Prostate gland (tissue), 2 donors: ENCODE results near the gene DGKB.

Source experiments
- POLR2AphosphoS5 ChIP-seq: sonication (generic); formaldehyde crosslinking; IDR thresholded peaks from one replicate; pipeline ENCODE4 v1.6.1; 2017; ENCODE audit warnings: antibody characterized with exemption
- TF ChIP-seq, protein P1 (sequence below), 4 experiments: fragments of 200-600 bp in 2 of 4; fragments of 450-650 bp in 2 of 4; sonication (generic) in 2 of 4; IDR thresholded peaks; 1 replicate in 3 of 4; 2 replicates in 1 of 4; pipeline ENCODE4 v1.5.1; 2016 to 2019; ENCODE audit warnings: antibody characterized with exemption in 4 of 4, mild to moderate bottlenecking in 2 of 4, moderate library complexity in 2 of 4

- TF ChIP-seq, protein P1, sequence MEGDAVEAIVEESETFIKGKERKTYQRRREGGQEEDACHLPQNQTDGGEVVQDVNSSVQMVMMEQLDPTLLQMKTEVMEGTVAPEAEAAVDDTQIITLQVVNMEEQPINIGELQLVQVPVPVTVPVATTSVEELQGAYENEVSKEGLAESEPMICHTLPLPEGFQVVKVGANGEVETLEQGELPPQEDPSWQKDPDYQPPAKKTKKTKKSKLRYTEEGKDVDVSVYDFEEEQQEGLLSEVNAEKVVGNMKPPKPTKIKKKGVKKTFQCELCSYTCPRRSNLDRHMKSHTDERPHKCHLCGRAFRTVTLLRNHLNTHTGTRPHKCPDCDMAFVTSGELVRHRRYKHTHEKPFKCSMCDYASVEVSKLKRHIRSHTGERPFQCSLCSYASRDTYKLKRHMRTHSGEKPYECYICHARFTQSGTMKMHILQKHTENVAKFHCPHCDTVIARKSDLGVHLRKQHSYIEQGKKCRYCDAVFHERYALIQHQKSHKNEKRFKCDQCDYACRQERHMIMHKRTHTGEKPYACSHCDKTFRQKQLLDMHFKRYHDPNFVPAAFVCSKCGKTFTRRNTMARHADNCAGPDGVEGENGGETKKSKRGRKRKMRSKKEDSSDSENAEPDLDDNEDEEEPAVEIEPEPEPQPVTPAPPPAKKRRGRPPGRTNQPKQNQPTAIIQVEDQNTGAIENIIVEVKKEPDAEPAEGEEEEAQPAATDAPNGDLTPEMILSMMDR (IDR thresholded peaks at IDR 0.05) = no peak
- TF ChIP-seq POLR2AphosphoS5 = no peak
Measured at GRCh38 chr7:14294637-14295036, 607.9 kb downstream of the DGKB start.
